NB4 (cell line): Measurements from ENCODE around the gene LIMS1.
"Not testable (repeated sequence)": the region's sequence is repeated elsewhere in the genome, so short reads cannot be mapped to it uniquely, and the experiment has no call there.

Experiments
- CTCF ChIP-seq: IDR thresholded peaks from one replicate; pipeline ENCODE4 v1.5.1; 2012; ENCODE audit warnings: low read depth, low read length
- MAX ChIP-seq: IDR thresholded peaks from 2 replicates; pipeline ENCODE4 v1.6.1; 2011; ENCODE audit warnings: low read depth, low read length

- not testable (repeated sequence) for TF ChIP-seq CTCF, MAX
Measured at GRCh38 chr2:108651468-108651867, 117.2 kb downstream of the LIMS1 start.
